HG03439 (cell line): ENCODE data around the gene ENO3.
A peak's percentile ranks its signal among the peaks of the same experiment; 100 is the strongest.
"Not testable (repeated sequence)": the region's sequence is repeated elsewhere in the genome, so short reads cannot be mapped to it uniquely, and the experiment has no call there.

ENCODE experiments used
- ATAC-seq: cut with Tn5 transposase; IDR thresholded peaks from one replicate; pipeline ENCODE4 v1.9.1; 2021; ENCODE audit warnings: mild to moderate bottlenecking, moderate library complexity; ENCODE audit not compliant: unreplicated experiment

ENO3 gene

DNA sequence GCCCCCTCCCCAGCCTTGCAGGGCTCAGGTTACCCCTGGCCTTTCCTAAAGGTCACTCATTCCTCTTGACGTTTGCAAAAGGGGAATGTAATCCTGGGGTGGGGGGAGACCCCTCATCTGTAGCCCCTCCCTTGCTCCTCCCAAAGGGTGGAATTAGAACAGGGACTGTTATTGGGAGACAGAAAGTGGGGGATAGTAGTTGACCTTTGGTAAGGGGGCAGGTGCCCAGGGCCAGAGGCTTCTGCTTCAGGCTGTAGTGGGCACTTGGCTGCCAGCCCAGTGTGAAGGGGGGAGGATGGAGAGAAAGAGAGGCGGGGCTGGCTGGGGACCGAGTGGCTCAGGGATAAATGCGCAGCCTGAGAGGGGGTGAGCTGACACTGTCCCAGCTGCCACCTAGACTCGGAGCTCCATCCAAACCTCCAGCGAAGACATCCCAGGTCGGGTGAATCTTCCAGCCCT, at the start of gene ENO3:
ENO3 (plus strand) TSS at position 374 of the 459 bp plus-strand sequence. CDS start 711 bp downstream, outside the sequence.
- ATAC-seq: no peak

DNA sequence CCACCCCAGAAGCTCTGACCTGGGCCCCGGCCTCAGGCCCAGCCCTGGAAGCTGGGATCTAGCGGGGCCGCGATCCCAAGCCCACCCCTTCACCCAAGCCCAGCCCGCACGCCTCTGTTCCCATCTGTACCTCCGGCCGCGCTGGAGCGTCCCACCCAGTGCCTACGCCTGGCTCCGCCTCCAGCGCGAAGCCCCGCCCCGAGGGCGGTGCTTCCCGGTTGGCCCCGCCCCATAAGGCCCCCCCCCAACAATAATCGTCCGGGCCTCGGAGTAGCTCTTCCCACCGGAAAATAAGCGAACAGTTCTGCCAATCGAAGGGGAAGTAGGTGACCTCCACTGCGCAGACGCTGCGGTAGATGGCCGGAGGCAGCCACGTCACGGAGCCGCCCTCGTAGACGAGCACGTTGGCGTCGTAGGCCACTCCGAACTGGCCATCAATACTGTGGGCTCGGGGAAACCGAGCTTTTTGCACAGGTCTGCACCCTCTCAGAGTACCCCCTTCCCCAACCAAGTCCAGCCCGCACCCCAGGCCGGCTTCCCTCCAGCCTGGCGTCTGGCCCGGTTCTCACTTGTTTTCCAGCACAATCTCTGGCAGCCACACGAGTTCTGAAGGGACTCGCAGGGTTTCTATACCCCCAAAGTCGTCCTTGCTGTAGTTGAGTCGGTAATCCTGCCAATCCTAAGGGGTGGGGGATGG, 49.1 kb upstream of the ENO3 start:
- ATAC-seq: no peak

DNA sequence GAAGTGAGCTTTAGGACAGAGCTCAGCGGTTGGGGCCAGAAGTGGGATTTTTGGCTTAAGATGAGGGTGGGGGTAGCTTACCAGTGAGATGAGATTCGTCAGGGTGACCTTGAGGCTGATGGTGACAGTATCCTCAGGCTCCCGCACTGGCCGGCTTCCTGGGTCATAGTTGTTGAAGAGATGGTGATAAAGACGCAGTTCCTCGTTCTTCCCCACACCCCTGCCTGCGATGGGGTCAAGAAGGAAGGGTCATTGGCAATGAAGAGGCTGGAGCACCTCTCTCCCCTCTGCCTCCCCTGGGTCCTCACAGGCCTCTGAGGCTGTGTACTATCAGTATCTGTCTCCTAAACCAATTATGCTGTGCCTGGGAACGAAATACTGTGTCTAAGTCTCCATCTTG, 48.4 kb upstream of the ENO3 start:
- ATAC-seq: no peak

DNA sequence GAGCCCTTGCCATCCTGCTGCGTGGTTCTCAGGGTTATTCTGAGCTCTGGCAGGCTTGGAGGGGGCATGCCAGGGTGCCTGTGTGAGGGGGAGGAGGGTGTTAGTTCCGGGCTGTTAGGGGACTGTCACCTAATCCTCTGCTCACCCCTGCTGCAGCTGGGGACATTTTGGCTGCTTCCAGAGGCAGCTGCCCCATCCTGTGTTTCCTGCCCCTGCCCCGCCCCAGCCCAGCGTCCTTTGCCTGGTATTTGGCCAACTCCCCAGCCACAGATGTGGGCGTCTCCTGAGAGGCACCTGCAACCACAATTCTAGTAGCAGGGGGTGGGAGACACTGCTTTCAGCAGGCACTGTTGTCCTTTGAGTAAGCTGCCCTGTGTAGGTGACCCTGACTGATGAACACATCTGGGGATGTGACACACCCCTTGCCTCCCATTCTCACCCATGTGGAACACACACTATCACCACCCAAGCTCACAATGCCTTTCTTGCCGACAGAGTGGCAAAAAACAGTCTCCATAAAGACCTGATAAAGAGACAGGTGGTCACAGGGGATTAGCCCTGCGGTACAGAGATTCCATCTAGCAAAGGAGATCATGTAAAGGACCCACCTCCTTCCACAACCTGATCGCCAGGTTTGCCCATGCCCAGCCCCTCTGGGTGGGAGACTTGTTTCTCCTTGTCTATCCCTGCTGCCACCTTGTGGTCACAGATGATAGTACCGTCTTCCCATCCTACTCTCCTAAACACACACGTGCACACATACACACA, 47.7 kb upstream of the ENO3 start, which contains the start of gene CHRNE:
CHRNE (minus strand) TSS at position 48 of the 768 bp plus-strand sequence; CDS start at position 13, 35 bp downstream.
- no peak for ATAC-seq

DNA sequence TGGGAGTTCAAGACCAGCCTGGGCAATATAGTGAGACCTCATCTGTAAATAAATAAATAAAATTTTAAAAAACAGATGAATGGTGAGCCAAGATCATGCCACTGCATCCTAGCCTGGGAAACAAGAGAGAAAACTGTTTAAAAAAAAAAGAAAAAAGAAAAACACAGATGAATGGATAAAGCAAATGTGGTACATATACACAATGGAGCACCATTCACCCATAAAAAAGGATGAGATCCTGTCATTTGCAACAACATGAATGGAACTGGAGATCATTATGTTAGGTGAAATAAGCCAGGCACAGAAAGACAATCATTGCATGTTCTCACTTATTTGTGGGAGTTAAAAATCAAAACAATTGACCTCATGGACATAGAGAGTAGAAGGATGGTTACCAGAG, 44.3 kb upstream of the ENO3 start:
- not testable (repeated sequence) for ATAC-seq

DNA sequence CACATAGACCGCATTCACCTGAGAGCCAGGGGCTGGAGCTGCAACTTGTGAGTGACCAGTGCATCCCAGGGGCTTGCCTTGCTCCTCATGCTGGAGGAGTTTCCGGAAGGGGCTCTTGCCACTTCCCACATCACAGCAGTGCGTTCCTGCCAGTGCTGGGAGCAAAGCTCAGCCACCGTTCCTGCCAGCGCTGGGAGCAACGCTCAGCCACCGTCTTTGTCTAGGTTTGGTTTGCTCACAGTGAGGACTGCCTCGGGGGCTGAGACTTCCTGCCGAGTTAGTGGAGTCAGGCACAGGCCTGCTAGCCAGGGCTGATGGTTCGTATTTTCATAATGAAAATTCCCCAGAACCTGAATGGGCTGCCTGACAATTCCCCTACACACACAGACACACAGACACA, 42.6 kb upstream of the ENO3 start:
- no peak for ATAC-seq

DNA sequence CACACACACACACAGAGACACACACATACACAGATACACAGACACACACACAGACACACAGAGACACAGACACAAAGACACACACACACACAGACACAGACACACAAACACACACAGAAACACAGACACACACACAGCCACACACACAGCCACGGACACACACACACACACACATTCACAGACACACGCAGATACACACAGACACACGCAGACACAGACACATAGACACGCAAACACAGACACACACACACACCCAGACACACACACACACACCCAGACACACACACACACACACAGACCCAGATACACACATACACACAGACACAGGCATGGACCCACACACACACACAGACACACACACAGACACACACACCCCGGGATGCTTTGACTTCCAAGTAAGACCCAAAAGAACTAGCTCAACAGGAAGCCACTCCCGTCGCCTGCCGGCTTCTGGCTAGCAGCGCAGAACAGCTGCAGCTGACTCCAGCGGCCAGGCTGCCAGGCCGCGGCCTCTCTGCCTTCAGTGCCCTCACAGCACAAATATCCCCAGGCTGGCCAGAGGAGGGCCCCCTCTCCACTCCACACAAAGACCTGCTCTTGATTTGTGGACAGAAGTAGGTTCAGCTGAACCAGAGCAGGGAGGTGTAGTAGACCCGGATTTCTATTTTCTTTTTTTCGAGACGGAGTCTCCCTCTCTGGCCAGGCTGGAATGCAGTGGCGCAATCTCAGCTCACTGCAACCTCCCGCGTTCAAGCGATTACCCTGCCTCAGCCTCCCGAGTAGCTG, 42.0 kb upstream of the ENO3 start:
- peak; percentile 54 for ATAC-seq

DNA sequence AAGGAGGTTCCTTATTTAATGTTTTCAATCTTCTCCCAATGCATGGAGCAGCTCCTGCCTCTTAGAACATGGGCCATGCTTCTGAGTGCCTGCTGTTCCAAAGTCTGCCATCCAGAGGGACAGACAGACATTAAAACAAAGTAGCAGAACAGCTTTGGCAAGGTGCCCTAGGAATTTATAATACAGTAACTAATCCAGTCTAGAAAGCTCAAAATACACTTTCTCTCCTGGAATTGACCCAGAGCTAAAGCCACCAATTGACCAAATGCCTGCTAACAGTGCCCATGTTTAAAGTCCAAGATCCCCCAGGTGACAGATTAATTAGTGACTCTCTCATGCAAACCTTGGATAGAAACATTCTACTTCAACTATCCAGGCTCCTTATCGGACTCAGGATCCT, 36.9 kb upstream of the ENO3 start:
- no peak for ATAC-seq

DNA sequence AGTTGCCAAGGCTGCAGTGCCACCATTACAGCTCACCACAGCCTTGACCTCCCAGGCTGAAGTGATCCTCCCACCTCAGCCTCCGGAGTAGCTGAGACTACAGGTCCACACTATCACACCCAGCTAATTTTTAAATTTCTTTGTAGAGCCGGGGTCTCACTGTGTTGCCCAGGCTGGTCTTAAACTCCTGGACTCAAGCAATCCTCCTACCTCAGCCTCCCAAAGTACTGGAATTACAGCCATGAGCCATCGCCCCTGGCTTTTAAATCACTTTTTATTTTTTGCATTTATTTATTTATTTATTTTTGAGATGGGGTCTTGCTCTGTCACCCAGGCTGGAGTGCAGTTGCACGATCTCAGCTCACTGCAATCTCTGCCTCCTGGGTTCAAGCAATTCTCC, 36.4 kb upstream of the ENO3 start:
- not testable (repeated sequence) for ATAC-seq

DNA sequence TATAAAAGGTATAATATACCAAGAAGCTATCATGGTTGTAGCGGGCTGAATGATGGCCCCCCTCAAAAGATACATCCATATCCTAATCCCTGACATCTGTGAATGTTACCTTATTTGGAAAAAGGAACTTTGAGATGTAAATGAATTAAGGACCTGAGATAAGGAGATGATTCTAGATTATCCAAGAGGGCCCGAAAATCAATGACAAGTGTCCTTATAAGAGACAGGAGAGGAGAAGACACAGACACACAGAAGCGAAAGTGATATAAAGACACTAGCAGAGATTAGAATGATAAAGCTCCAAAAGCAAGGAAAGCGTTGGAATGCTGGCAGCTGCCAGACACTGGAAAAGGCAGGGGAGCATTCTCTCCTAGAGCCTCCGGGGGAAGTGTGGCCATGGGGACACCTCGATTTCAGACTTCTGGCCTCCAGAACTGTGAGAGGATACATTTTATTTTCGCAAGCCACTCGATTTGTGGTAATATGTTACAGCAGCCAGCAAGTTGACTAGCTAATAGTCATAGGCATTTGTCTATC, 31.3 kb upstream of the ENO3 start:
- ATAC-seq: no peak

DNA sequence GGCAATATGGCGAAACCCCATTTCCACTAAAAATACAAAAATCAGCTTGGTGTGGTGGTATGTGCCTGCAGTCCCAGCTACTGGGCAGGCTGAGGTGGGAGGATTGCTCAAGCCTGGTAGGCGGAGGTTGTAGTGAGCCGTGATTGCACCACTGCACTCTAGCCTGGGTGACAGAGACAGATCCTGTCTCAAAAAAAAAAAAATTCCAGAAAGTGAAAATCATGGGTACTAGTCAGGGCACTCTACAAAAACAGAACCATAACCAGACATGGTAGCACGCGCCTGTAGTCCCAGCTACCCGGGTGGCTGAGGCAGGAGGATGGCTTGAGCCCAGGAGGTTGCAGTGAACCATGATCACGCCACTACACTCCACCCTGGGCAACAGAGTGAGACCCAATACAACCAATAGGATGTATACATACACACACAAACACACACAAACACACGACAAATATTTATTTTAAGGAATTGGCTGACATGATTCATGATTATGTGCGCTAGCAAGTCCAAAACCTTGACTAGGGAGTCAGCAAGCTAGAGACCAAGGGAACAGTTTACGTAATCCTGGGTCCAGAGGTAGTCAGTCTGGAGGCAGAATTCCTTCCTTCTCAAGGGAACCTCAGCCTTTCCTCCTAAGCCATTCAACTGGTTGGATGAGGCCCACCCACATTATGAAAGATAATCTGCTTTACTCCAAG, 30.4 kb upstream of the ENO3 start:
- no peak for ATAC-seq

DNA sequence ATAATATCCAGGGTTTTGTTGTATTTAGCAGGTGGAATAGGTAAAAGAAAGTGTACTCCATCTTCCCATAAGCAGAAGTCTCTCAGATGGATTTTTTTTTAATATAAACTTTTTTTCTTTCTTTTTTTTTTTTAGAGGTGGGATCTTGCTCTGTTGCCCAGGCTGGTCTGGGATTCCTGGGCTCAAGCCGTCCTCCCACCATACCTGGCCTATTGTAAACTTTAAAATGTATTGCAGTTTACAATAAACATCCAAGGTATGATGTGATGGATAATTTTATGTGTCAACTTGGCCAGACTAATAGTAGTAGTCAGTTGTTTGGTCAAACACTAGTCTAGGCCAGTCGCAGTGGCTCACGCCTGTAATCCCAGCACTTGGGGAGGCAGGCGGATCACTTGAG, 29.6 kb upstream of the ENO3 start:
- no peak for ATAC-seq

DNA sequence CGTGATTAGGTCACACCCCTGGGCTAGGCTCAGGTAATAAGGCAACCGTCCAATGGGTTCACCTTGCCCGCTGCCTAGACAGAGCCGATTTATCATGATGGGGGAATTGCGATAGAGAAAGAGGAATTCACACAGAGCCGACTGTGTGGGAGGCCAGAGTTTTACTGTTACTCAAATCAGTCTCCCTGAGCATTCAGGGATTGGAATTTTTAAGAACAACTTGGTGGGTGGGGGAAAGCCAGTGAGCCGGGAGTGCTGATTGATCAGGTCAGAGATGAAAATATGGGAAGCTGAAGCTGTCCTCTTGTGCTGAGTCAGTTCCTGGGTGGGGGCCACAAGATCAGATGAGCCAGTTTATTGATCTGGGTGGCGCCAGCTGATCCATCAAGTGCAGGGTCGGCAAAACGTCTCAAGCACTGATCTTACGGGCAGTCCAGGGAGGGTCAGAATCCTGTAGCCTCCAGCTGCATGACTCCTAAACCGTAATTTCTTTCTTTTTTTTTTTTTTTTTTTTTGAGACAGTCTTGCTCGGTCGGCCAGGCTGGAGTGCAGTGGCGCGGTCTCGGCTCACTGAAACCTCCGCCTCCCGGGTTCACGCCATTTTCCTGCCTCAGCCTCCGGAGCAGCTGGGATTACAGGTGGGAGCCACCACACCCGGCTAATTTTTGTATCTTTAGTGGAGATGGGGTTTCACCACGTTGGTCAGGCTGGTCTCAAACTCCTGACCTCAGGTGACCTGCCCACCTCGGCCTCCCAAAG, 24.2 kb upstream of the ENO3 start:
- not testable (repeated sequence) for ATAC-seq

DNA sequence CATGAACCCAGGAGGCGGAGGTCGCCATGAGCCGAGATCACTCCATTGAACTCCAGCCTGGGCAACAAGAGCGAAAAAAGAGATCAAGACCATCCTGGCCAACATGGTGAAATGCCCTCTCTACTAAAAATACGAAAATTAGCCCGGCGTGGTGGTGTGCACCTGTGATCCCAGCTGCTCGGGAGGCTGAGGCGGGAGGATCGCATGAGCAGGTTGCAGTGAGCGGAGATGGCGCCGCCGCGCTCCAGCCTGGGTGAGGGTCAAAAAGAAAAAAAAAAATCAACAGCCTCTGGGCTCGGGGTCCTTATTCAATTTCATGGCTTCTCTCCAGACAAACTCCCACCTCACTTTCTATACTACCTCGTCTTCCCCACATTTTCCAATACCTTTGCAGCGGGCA, 22.0 kb upstream of the ENO3 start:
- no peak for ATAC-seq

DNA sequence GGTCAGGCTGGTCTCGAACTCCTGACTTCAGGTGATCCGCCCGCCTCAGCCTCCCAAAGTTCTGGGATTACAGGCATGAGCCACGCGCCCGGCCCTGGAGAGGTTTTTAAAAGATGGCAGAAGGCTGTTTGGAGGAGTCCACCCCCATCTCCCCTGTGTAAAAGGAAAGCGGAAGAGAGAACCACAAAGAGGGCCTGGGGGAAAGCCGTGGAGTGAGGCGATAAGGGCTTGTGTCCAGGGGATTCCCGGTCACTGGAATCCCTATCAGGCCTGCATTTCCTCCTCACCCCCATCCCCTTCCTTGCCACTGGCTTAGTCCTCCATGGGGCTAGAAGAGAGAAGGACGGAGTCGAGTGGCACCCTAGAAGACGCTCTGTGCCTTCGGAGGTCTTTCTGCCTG, 19.0 kb upstream of the ENO3 start, which contains the start of gene GP1BA:
GP1BA (plus strand) TSS at position 315 of the 400 bp plus-strand sequence. CDS start 328 bp downstream, outside the sequence.
- no peak for ATAC-seq

DNA sequence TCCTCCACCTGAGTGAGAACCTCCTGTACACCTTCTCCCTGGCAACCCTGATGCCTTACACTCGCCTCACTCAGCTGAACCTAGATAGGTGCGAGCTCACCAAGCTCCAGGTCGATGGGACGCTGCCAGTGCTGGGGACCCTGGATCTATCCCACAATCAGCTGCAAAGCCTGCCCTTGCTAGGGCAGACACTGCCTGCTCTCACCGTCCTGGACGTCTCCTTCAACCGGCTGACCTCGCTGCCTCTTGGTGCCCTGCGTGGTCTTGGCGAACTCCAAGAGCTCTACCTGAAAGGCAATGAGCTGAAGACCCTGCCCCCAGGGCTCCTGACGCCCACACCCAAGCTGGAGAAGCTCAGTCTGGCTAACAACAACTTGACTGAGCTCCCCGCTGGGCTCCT, 18.2 kb upstream of the ENO3 start:
- ATAC-seq: no peak

DNA sequence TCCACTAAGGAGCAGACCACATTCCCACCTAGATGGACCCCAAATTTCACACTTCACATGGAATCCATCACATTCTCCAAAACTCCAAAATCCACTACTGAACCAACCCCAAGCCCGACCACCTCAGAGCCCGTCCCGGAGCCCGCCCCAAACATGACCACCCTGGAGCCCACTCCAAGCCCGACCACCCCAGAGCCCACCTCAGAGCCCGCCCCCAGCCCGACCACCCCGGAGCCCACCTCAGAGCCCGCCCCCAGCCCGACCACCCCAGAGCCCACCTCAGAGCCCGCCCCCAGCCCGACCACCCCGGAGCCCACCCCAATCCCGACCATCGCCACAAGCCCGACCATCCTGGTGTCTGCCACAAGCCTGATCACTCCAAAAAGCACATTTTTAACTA, 17.3 kb upstream of the ENO3 start:
- ATAC-seq: no peak

DNA sequence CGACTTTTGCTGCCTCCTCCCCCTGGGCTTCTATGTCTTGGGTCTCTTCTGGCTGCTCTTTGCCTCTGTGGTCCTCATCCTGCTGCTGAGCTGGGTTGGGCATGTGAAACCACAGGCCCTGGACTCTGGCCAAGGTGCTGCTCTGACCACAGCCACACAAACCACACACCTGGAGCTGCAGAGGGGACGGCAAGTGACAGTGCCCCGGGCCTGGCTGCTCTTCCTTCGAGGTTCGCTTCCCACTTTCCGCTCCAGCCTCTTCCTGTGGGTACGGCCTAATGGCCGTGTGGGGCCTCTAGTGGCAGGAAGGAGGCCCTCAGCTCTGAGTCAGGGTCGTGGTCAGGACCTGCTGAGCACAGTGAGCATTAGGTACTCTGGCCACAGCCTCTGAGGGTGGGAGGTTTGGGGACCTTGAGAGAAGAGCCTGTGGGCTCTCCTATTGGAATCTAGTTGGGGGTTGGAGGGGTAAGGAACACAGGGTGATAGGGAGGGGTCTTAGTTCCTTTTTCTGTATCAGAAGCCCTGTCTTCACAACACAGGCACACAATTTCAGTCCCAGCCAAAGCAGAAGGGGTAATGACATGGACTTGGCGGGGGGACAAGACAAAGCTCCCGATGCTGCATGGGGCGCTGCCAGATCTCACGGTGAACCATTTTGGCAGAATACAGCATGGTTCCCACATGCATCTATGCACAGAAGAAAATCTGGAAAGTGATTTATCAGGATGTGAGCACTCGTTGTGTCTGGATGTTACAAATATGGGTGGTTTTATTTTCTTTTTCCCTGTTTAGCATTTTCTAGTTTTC, 16.5 kb upstream of the ENO3 start:
- no peak for ATAC-seq

DNA sequence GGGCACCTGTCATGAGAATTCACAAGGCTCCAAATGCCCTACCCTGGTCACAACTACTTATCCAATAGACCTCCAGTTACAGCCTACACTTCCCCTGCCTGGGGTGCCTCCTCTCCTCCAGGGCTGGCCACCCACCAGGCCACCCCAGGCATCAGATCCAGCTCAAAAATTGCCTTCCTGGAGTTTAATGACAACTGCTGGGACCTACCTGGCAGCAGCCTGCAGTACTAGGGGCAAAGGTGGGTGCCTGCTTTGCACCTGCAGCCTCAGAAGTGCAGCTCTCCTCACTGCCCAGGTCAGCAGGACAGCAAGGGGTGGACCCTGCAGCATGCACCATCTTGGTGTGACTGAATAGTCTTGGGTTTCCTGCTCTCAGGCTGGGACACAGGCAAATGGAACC, 15.3 kb upstream of the ENO3 start:
- ATAC-seq: no peak
